ENCODE data around the gene IL36RN. TPM values are rescaled to one million over a fixed set of nuclear protein-coding genes. Genes with fewer than 3 reads are reported as not detected.

The IL36RN gene
- total and polyA plus RNA-seq, 7 donors: not detected

- no peak overlapping the region for H3K4me3 ChIP-seq
- H3K27ac ChIP-seq: no peak overlapping the region
- ATAC-seq (no peak), DNase-seq (no peak)
- 89 to 92% (median 92%) methylated on average over 4 of the region's 4 CpGs for WGBS, 3 donors
- no peaks in the 10 kb centered on the region for H3K36me3 ChIP-seq (ENCODE audit: insufficient read depth in 1 of 2, low read depth in 1 of 2)
- TF ChIP-seq CTCF (IDR thresholded peaks at IDR 0.05): no peak
- no peaks in the 10 kb centered on the region for H3K4me1 ChIP-seq
- H3K27me3 ChIP-seq (ENCODE audit: insufficient read depth in 3 of 3, low read length in 2 of 3): no peaks in the 10 kb centered on the region
- intact Hi-C loops (cut with DNase I): no loop called here
- no peaks in the 10 kb centered on the region for H3K9me3 ChIP-seq
Observed at GRCh38 chr2:113098041-113098440, 39.0 kb downstream of the IL36RN start.

GRCh38 chr2:113098532-113098931 is 39.5 kb downstream of the IL36RN start:
- DNase-seq (no peak), ATAC-seq (no peak)
- Histone ChIP-seq H3K4me1 (no peaks in the 10 kb centered on the region), H3K27ac (no peak overlapping the region), H3K27me3 (ENCODE audit: insufficient read depth in 3 of 3, low read length in 2 of 3) (no peaks in the 10 kb centered on the region), H3K4me3 (no peak overlapping the region), H3K36me3 (ENCODE audit: insufficient read depth in 1 of 2, low read depth in 1 of 2) (no peaks in the 10 kb centered on the region), H3K9me3 (no peaks in the 10 kb centered on the region)
- no peak for TF ChIP-seq CTCF (IDR thresholded peaks at IDR 0.05)
- 85 to 94% (median 94%) methylated on average over 6 of the region's 6 CpGs for WGBS, 3 donors
- intact Hi-C loops (cut with DNase I): no loop called here

- Histone ChIP-seq H3K4me3 (no peak overlapping the region), H3K36me3 (ENCODE audit: insufficient read depth in 1 of 2, low read depth in 1 of 2) (no peaks in the 10 kb centered on the region), H3K9me3 (no peaks in the 10 kb centered on the region), H3K4me1 (no peaks in the 10 kb centered on the region), H3K27ac (no peak overlapping the region), H3K27me3 (ENCODE audit: insufficient read depth in 3 of 3, low read length in 2 of 3) (no peaks in the 10 kb centered on the region)
- TF ChIP-seq CTCF (IDR thresholded peaks at IDR 0.05): no peak
- DNase-seq (no peak), ATAC-seq (no peak)
- 59 to 97% (median 90%) methylated on average over 2 of the region's 2 CpGs for WGBS, 3 donors
- intact Hi-C loops (cut with DNase I): no loop called here
Observed at GRCh38 chr2:113102133-113102532, 43.1 kb downstream of the IL36RN start.

- Histone ChIP-seq H3K4me1 (no peaks in the 10 kb centered on the region), H3K4me3 (no peak overlapping the region), H3K9me3 (no peaks in the 10 kb centered on the region), H3K27ac (no peak overlapping the region), H3K36me3 (ENCODE audit: insufficient read depth in 1 of 2, low read depth in 1 of 2) (no peaks in the 10 kb centered on the region), H3K27me3 (ENCODE audit: insufficient read depth in 3 of 3, low read length in 2 of 3) (no peaks in the 10 kb centered on the region)
- DNase-seq: no peak
- intact Hi-C loops (cut with DNase I): no loop called here
- no peak for ATAC-seq
- no peak for TF ChIP-seq CTCF (IDR thresholded peaks at IDR 0.05)
- WGBS, 3 donors: 88 to 93% (median 90%) methylated on average over 4 of the region's 4 CpGs
Observed at GRCh38 chr2:113103277-113103676, 44.3 kb downstream of the IL36RN start.

GRCh38 chr2:113104054-113104611 is 45.1 kb downstream of the IL36RN start:
- intact Hi-C loops (cut with DNase I): no loop called here
- 73 to 86% (median 77%) methylated on average over 3 of the region's 3 CpGs for WGBS, 3 donors

More at GRCh38 chr2:113104054-113104611, 45.1 kb downstream of the IL36RN start:
- TF ChIP-seq CTCF (IDR thresholded peaks at IDR 0.05): no peak
- no peaks in the 10 kb centered on the region for H3K4me1 ChIP-seq
- H3K27ac ChIP-seq: no peak overlapping the region
- DNase-seq (no peak), ATAC-seq (no peak)
- H3K4me3 ChIP-seq: no peak overlapping the region
- no peaks in the 10 kb centered on the region for H3K36me3 ChIP-seq (ENCODE audit: insufficient read depth in 1 of 2, low read depth in 1 of 2)
- H3K27me3 ChIP-seq (ENCODE audit: insufficient read depth in 3 of 3, low read length in 2 of 3): no peaks in the 10 kb centered on the region
- no peaks in the 10 kb centered on the region for H3K9me3 ChIP-seq
